Brain microvascular endothelial cell (primary cell): ENCODE results near the gene LMBR1.

Experiments
- DNase-seq: peaks from one replicate; pipeline ENCODE4 v3.0.0-alpha.2; 2020
- H3K27ac ChIP-seq: fragments of 250-450 bp; sonication (Bioruptor Pico); 2 replicates; pipeline ENCODE4 v1.5.1; 2020; ENCODE audit warnings: mild to moderate bottlenecking, moderate library complexity
- H3K27me3 ChIP-seq: fragments of 250-450 bp; sonication (Bioruptor Pico); replicated peaks from 2 replicates; pipeline ENCODE4 v1.5.1; 2020; ENCODE audit warnings: mild to moderate bottlenecking
- H3K36me3 ChIP-seq: fragments of 250-450 bp; sonication (Bioruptor Pico); replicated peaks from 2 replicates; pipeline ENCODE4 v1.5.1; 2020; ENCODE audit warnings: mild to moderate bottlenecking
- H3K4me3 ChIP-seq: 2 replicates; pipeline ENCODE4 v1.5.1; 2011; ENCODE audit warnings: low read depth, mild to moderate bottlenecking, control low read depth, low read length, moderate library complexity
- in situ Hi-C: cut with HindIII; loops from 2 replicates; pipeline ENCODE4 v1.10.0; 2017; ENCODE audit warnings: low sequenced_read_pairs, low pct_ligation_motif_present
- TF ChIP-seq, protein P1 (sequence below): IDR thresholded peaks from 2 replicates; pipeline ENCODE4 v1.5.1; 2011; ENCODE audit warnings: low read depth, mild to moderate bottlenecking, moderate library complexity, low read length, control low read depth, inconsistent platforms; ENCODE audit errors: missing control alignments

The LMBR1 gene

GRCh38 chr7:156659203-156659602, 233.8 kb downstream of the LMBR1 start:
- in situ Hi-C loops: no loop called here
- H3K27me3 ChIP-seq: no peaks in the 10 kb centered on the region
- H3K27ac ChIP-seq: no peak overlapping the region
- TF ChIP-seq, protein P1, sequence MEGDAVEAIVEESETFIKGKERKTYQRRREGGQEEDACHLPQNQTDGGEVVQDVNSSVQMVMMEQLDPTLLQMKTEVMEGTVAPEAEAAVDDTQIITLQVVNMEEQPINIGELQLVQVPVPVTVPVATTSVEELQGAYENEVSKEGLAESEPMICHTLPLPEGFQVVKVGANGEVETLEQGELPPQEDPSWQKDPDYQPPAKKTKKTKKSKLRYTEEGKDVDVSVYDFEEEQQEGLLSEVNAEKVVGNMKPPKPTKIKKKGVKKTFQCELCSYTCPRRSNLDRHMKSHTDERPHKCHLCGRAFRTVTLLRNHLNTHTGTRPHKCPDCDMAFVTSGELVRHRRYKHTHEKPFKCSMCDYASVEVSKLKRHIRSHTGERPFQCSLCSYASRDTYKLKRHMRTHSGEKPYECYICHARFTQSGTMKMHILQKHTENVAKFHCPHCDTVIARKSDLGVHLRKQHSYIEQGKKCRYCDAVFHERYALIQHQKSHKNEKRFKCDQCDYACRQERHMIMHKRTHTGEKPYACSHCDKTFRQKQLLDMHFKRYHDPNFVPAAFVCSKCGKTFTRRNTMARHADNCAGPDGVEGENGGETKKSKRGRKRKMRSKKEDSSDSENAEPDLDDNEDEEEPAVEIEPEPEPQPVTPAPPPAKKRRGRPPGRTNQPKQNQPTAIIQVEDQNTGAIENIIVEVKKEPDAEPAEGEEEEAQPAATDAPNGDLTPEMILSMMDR: no peak
- DNase-seq: no peak
- no peaks in the 10 kb centered on the region for H3K36me3 ChIP-seq
- H3K4me3 ChIP-seq: no peak overlapping the region

DNA sequence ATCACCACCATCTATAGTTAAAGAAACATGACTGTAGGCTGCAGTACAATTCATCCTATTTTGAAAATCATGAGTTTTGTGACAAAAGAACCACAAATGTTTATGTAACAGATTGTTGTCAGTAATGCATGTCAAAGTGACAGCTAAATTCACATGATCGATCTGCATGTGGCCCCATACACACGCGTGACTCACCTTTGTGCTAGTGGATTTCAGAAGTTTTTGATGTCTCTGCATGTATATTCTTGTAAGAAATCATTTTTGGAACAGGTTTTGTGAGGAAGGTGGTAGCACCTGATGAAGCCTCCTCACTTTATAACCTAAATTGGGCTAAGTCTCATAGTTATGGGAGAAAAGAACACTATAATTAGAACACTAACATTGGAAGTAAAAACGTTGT, 235.3 kb downstream of the LMBR1 start:
- H3K27ac ChIP-seq: no peak overlapping the region
- H3K4me3 ChIP-seq: no peak overlapping the region
- TF ChIP-seq, protein P1: no peak
- in situ Hi-C loops: no loop called here
- H3K27me3 ChIP-seq: no peaks in the 10 kb centered on the region
- DNase-seq: no peak
- H3K36me3 ChIP-seq: no peaks in the 10 kb centered on the region

- Histone ChIP-seq H3K36me3 (no peaks in the 10 kb centered on the region), H3K27ac (no peak overlapping the region), H3K27me3 (no peaks in the 10 kb centered on the region), H3K4me3 (no peak overlapping the region)
- in situ Hi-C loops: no loop called here
- TF ChIP-seq, protein P1: no peak
- no peak for DNase-seq
Observed at GRCh38 chr7:156656598-156656997, 236.4 kb downstream of the LMBR1 start.

DNA sequence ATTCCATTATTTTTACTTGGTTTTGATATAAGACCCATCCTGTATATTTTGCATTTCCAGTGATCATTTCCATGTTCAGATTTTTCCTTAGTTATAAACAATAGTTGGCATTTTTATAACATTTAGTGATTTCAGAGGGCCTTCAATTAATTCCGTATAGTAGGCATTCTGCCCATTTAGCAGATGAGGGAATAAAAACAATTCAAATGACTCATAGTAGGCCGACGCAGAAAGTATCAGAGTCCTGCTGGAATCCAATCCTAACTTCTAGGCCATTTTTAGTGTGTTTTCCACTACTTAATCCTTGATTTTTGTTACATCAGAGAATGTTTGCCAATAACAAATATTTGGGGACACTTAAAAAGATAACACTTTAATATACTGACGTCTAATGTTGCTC, 237.0 kb downstream of the LMBR1 start:
- no peak for DNase-seq
- Histone ChIP-seq H3K27me3 (no peaks in the 10 kb centered on the region), H3K27ac (no peak overlapping the region), H3K36me3 (no peaks in the 10 kb centered on the region), H3K4me3 (no peak overlapping the region)
- in situ Hi-C loops: no loop called here
- TF ChIP-seq, protein P1: no peak

GRCh38 chr7:156655251-156655650, 237.7 kb downstream of the LMBR1 start:
- Histone ChIP-seq H3K27ac (no peak overlapping the region), H3K27me3 (no peaks in the 10 kb centered on the region), H3K4me3 (no peak overlapping the region), H3K36me3 (no peaks in the 10 kb centered on the region)
- no peak for DNase-seq
- TF ChIP-seq, protein P1: no peak
- in situ Hi-C loops: no loop called here

GRCh38 chr7:156654511-156655234, 238.3 kb downstream of the LMBR1 start:
- no peak overlapping the region for H3K27ac ChIP-seq
- no peak overlapping the region for H3K4me3 ChIP-seq
- H3K36me3 ChIP-seq: no peaks in the 10 kb centered on the region
- in situ Hi-C loops: no loop called here
- TF ChIP-seq, protein P1: no peak
- no peaks in the 10 kb centered on the region for H3K27me3 ChIP-seq
- no peak for DNase-seq
